Peyer's patch (tissue), 4 donors: ENCODE data around the gene FOXO1. TPM values are rescaled to one million over a fixed set of nuclear protein-coding genes. Genes with fewer than 3 reads are reported as not detected.

Experiments
- DNase-seq, 3 donors: peaks; one replicate each; pipeline ENCODE4 v3.0.0-alpha.2; 2017 to 2019
- H3K27ac ChIP-seq, 4 donors: fragments of 200-600 bp; sonication (generic); one replicate each; pipeline ENCODE4 v1.5.1; 2016 to 2019
- H3K27me3 ChIP-seq, 2 donors: fragments of 200-600 bp; sonication (generic); one replicate each; pipeline ENCODE4 v1.5.1; 2019
- H3K36me3 ChIP-seq, 3 donors: fragments of 200-600 bp; sonication (generic); one replicate each; pipeline ENCODE4 v1.5.1; 2016 to 2019
- H3K4me1 ChIP-seq, 4 donors: fragments of 200-600 bp; sonication (generic); one replicate each; pipeline ENCODE4 v1.5.1; 2016 to 2019
- H3K4me3 ChIP-seq, 4 donors: fragments of 200-600 bp; sonication (generic); 1 replicate in 3 of 4; 2 replicates in 1 of 4; pipeline ENCODE4 v1.5.1; 2016 to 2019; ENCODE audit warnings: mild to moderate bottlenecking in 1 of 4
- H3K9me3 ChIP-seq, 4 donors: fragments of 200-600 bp; sonication (generic); one replicate each; pipeline ENCODE4 v1.5.1; 2016 to 2019; ENCODE audit warnings: mild to moderate bottlenecking in 1 of 4
- CTCF ChIP-seq, 6 experiments: fragments of 450-650 bp in 4 of 6; fragments of 200-600 bp in 2 of 6; sonication (generic) in 1 of 6; IDR thresholded peaks; one replicate each; pipeline ENCODE4 v1.5.1; 2017 to 2019; ENCODE audit warnings: antibody characterized with exemption in 6 of 6, mild to moderate bottlenecking in 3 of 6, moderate library complexity in 1 of 6
- POLR2A ChIP-seq, 2 donors: fragments of 450-650 bp; IDR thresholded peaks; one replicate each; pipeline ENCODE4 v1.5.1; 2017; ENCODE audit warnings: antibody characterized with exemption in 2 of 2, mild to moderate bottlenecking in 2 of 2, moderate library complexity in 2 of 2
- total RNA-seq, 4 donors: library from RNA; depleted of rRNA; stranded (reverse); fragments of >200 nt; gene quantifications; one replicate each; pipeline ENCODE4 v1.1.0, GENCODE V29; 2016

The FOXO1 gene
- total RNA-seq, 4 donors from 2014 or later = 22.2 to 32.2 (median 26.8) TPM

GRCh38 chr13:40631605-40632004 is 34.8 kb downstream of the FOXO1 start:
- no peak for DNase-seq
- TF ChIP-seq POLR2A (IDR thresholded peaks at IDR 0.05) (no peak), CTCF (IDR thresholded peaks at IDR 0.05) (no peak)
- Histone ChIP-seq H3K9me3 (no peaks in the 10 kb centered on the region), H3K36me3 (no peaks in the 10 kb centered on the region), H3K27me3 (no peaks in the 10 kb centered on the region), H3K4me3 (no peak overlapping the region), H3K27ac (no peak overlapping the region), H3K4me1 (peaks cover 0 to 11% (median 9%) of the 10 kb centered on the region in 4 donors)

GRCh38 chr13:40629678-40630384 is 36.6 kb downstream of the FOXO1 start:
- peaks cover 0 to 19% (median 9%) of the 10 kb centered on the region in 4 donors for H3K4me1 ChIP-seq
- no peak for DNase-seq
- TF ChIP-seq POLR2A (IDR thresholded peaks at IDR 0.05) (no peak), CTCF (IDR thresholded peaks at IDR 0.05) (no peak)
- H3K27ac ChIP-seq = peak overlapping the region in 1 of 4 donors; percentile 44
- H3K4me3 ChIP-seq = no peak overlapping the region
- H3K9me3 ChIP-seq = no peaks in the 10 kb centered on the region
- no peaks in the 10 kb centered on the region for H3K36me3 ChIP-seq
- H3K27me3 ChIP-seq = no peaks in the 10 kb centered on the region

- peaks cover 0 to 23% (median 9%) of the 10 kb centered on the region in 4 donors for H3K4me1 ChIP-seq
- no peak overlapping the region for H3K27ac ChIP-seq
- TF ChIP-seq POLR2A (IDR thresholded peaks at IDR 0.05) (no peak), CTCF (IDR thresholded peaks at IDR 0.05) (no peak)
- no peaks in the 10 kb centered on the region for H3K9me3 ChIP-seq
- H3K36me3 ChIP-seq = no peaks in the 10 kb centered on the region
- H3K27me3 ChIP-seq = no peaks in the 10 kb centered on the region
- no peak for DNase-seq
- no peak overlapping the region for H3K4me3 ChIP-seq
Measured at GRCh38 chr13:40626977-40627376, 39.5 kb downstream of the FOXO1 start.

- Histone ChIP-seq H3K4me1 (peaks cover 0 to 23% (median 9%) of the 10 kb centered on the region in 4 donors), H3K9me3 (no peaks in the 10 kb centered on the region), H3K27me3 (no peaks in the 10 kb centered on the region), H3K36me3 (no peaks in the 10 kb centered on the region), H3K27ac (no peak overlapping the region), H3K4me3 (no peak overlapping the region)
- no peak for DNase-seq
- no peak for TF ChIP-seq POLR2A (IDR thresholded peaks at IDR 0.05)
- TF ChIP-seq CTCF (IDR thresholded peaks at IDR 0.05) = no peak
Measured at GRCh38 chr13:40626561-40626960, 39.9 kb downstream of the FOXO1 start.

GRCh38 chr13:40624986-40625385 is 41.5 kb downstream of the FOXO1 start:
- Histone ChIP-seq H3K9me3 (no peaks in the 10 kb centered on the region), H3K27me3 (no peaks in the 10 kb centered on the region), H3K4me3 (no peak overlapping the region), H3K4me1 (peaks cover 0 to 18% (median 6%) of the 10 kb centered on the region in 4 donors), H3K27ac (no peak overlapping the region), H3K36me3 (no peaks in the 10 kb centered on the region)
- no peak for TF ChIP-seq POLR2A (IDR thresholded peaks at IDR 0.05)
- TF ChIP-seq CTCF (IDR thresholded peaks at IDR 0.05) = no peak
- DNase-seq = no peak
